CD14-positive monocyte (primary cell): ENCODE data around the gene STAT5A. TPM values are rescaled to one million over a fixed set of nuclear protein-coding genes. Genes with fewer than 3 reads are reported as not detected.

Experiments used
- DNase-seq, 3 donors: peaks; one replicate each; pipeline ENCODE4 v3.0.0-alpha.2; 2011 to 2022
- H2AFZ ChIP-seq: 2 replicates; pipeline ENCODE4 v1.6.0; 2012; ENCODE audit warnings: mild to moderate bottlenecking, low read depth, low read length, inconsistent platforms; ENCODE audit not compliant: insufficient read depth, poor library complexity, severe bottlenecking
- H3K27ac ChIP-seq, 2 donors: 1 replicate in 1 of 2; 2 replicates in 1 of 2; pipeline ENCODE4 v1.5.1; 2012 to 2013; ENCODE audit warnings: low read length in 2 of 2, control low read depth in 1 of 2, inconsistent platforms in 1 of 2, low read depth in 1 of 2, mild to moderate bottlenecking in 1 of 2
- H3K27me3 ChIP-seq, 2 donors: one replicate each; pipeline versions ENCODE4 v1.6.0 to v1.6.1; 2011 to 2013; ENCODE audit warnings: low read length in 2 of 2; ENCODE audit not compliant: control insufficient read depth in 2 of 2, insufficient read depth in 2 of 2
- H3K36me3 ChIP-seq, 2 donors: replicated peaks in 1 of 2; 1 replicate in 1 of 2; 2 replicates in 1 of 2; pipeline versions ENCODE4 v1.5.1 to v1.6.1; 2012 to 2013; ENCODE audit warnings: low read length in 2 of 2, control low read depth in 1 of 2, inconsistent platforms in 1 of 2, mild to moderate bottlenecking in 1 of 2; ENCODE audit not compliant: insufficient read depth in 2 of 2, control insufficient read depth in 1 of 2
- H3K4me1 ChIP-seq, 2 donors: 1 replicate in 1 of 2; 2 replicates in 1 of 2; pipeline versions ENCODE4 v1.5.1 to v1.6.1; 2012 to 2013; ENCODE audit warnings: low read length in 2 of 2, control low read depth in 1 of 2, inconsistent platforms in 1 of 2, mild to moderate bottlenecking in 1 of 2, moderate library complexity in 1 of 2; ENCODE audit not compliant: insufficient read depth in 2 of 2, control insufficient read depth in 1 of 2
- H3K4me2 ChIP-seq: replicated peaks from 2 replicates; pipeline ENCODE3; 2012; ENCODE audit warnings: low read length, moderate library complexity, mild to moderate bottlenecking; ENCODE audit not compliant: poor library complexity, severe bottlenecking; ENCODE audit errors: extremely low read depth
- H3K4me3 ChIP-seq, 3 experiments: fragments of 200-600 bp in 1 of 3; sonication (generic) in 1 of 3; replicated peaks in 1 of 3; 1 replicate in 2 of 3; 2 replicates in 1 of 3; pipeline ENCODE4 v1.5.1; 2011 to 2013; ENCODE audit warnings: low read length in 3 of 3, mild to moderate bottlenecking in 3 of 3, control low read depth in 2 of 3, low read depth in 2 of 3, inconsistent platforms in 1 of 3, moderate library complexity in 1 of 3
- H3K79me2 ChIP-seq: 2 replicates; pipeline ENCODE4 v1.6.0; 2012; ENCODE audit warnings: mild to moderate bottlenecking, control low read depth, inconsistent platforms, low read length, moderate library complexity; ENCODE audit not compliant: insufficient read depth
- H3K9ac ChIP-seq: 2 replicates; pipeline ENCODE4 v1.6.0; 2017; ENCODE audit warnings: low read length, mild to moderate bottlenecking; ENCODE audit not compliant: insufficient read depth, poor library complexity, severe bottlenecking
- H3K9me3 ChIP-seq, 2 donors: replicated peaks in 1 of 2; 1 replicate in 1 of 2; 2 replicates in 1 of 2; pipeline versions ENCODE4 v1.5.1 to v1.6.1; 2012 to 2013; ENCODE audit warnings: low read length in 2 of 2, control low read depth in 1 of 2; ENCODE audit not compliant: control insufficient read depth in 1 of 2, insufficient read depth in 1 of 2
- H4K20me1 ChIP-seq: 2 replicates; pipeline ENCODE4 v1.6.0; 2012; ENCODE audit warnings: mild to moderate bottlenecking, low read length, control low read depth, moderate library complexity; ENCODE audit not compliant: insufficient read depth
- H3K27ac Mint-ChIP-seq, 7 donors: one replicate each; pipeline ENCODE4 v1.8.0; 2020; ENCODE audit warnings: mild to moderate bottlenecking in 7 of 7, mixed read lengths in 7 of 7, moderate library complexity in 6 of 7, inconsistent platforms in 2 of 7
- H3K27me3 Mint-ChIP-seq, 3 donors: one replicate each; pipeline ENCODE4 v1.8.0; 2021 to 2022; ENCODE audit warnings: low read depth in 3 of 3, mild to moderate bottlenecking in 3 of 3, mixed read lengths in 3 of 3, moderate library complexity in 3 of 3, inconsistent platforms in 1 of 3
- H3K36me3 Mint-ChIP-seq, 2 donors: one replicate each; pipeline ENCODE4 v1.8.0; 2020; ENCODE audit warnings: mixed read lengths in 2 of 2, inconsistent platforms in 1 of 2, mild to moderate bottlenecking in 1 of 2
- H3K4me1 Mint-ChIP-seq: one replicate; pipeline ENCODE4 v1.8.0; 2020; ENCODE audit warnings: mild to moderate bottlenecking, mixed read lengths
- H3K4me3 Mint-ChIP-seq, 2 donors: one replicate each; pipeline ENCODE4 v1.8.0; 2020; ENCODE audit warnings: mild to moderate bottlenecking in 2 of 2, mixed read lengths in 2 of 2, moderate library complexity in 1 of 2
- H3K9me3 Mint-ChIP-seq, 7 donors: one replicate each; pipeline ENCODE4 v1.8.0; 2020 to 2022; ENCODE audit warnings: mixed read lengths in 7 of 7, mild to moderate bottlenecking in 6 of 7, moderate library complexity in 6 of 7, inconsistent platforms in 2 of 7
- CTCF ChIP-seq: fragments of 200-600 bp; IDR thresholded peaks from one replicate; pipeline ENCODE4 v1.8.0; 2022; ENCODE audit warnings: antibody characterized with exemption, mild to moderate bottlenecking
- WGBS: methylation state at CpG from one replicate; pipeline ENCODE4 v1.1.5; 2013; ENCODE audit warnings: missing lambda C conversion rate; ENCODE audit not compliant: insufficient coverage; 5-methylcytosine and 5-hydroxymethylcytosine counted together
- intact Hi-C, 2 donors: fragments of 100-400 bp; cut with micrococcal nuclease; formaldehyde crosslinking; loops; one replicate each; pipeline versions ENCODE4 v1.15.0 to v1.15.1; 2023
- polyA plus RNA-seq, 3 donors: library from polyadenylated mRNA; depleted of rRNA in 1 of 3; unstranded in 2 of 3; stranded (reverse) in 1 of 3; fragments of 300-500 nt in 2 of 3; fragments of >200 nt in 1 of 3; fragmentation: Illumina TruSeq in 2 of 3; gene quantifications; 1 replicate in 2 of 3; 2 replicates in 1 of 3; pipeline ENCODE4 v1.2.3, GENCODE V29; 2012 to 2021

Gene STAT5A
- polyA plus RNA-seq, 3 donors = 30.5 to 91.1 (median 49.8) TPM

DNA sequence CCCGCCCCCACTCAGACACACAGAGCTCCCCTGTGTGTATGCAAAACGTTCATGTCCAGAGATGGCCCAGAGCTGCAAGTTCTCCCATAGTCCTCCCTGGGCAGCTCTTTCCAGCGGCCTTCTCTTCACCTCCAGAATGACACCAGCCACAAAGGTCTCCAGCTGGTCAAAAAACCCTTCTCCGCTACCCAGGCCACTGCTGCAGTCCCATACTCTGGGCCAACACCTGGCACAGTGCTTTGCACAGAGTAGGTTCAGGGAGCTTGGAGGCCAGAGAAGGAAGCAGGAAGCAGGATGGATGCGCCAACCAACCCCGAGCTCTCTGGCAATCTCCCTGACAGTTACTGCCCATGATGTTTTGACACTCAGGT, 11.0 kb upstream of the STAT5A start:
- peaks cover 39 to 42% of the 10 kb centered on the region in 2 donors for H3K4me1 ChIP-seq
- no peaks in the 10 kb centered on the region for H3K9me3 ChIP-seq
- H2AFZ ChIP-seq = peak overlapping the region; percentile 96
- no peak for DNase-seq
- H3K4me2 ChIP-seq = peak overlapping the region; percentile 87
- Mint-ChIP-seq H3K27me3 (peaks cover 0 to 3% (median 1%) of the 10 kb centered on the region in 3 donors), H3K36me3 (peaks cover 0 to 4% of the 10 kb centered on the region in 2 donors), H3K4me1 (peaks cover 45% of the 10 kb centered on the region), H3K9me3 (no peaks in the 10 kb centered on the region), H3K27ac (peak overlapping the region in 6 of 7 donors; percentile 54 to 91 (median 84)), H3K4me3 (peak overlapping the region; percentile 85 to 89)
- intact Hi-C loops = no loop called here
- H3K36me3 ChIP-seq = no peaks in the 10 kb centered on the region
- 21% methylated on average over 4 of the region's 6 CpGs for WGBS
- H4K20me1 ChIP-seq = peaks cover 11% of the 10 kb centered on the region
- peak overlapping the region; percentile 97 for H3K9ac ChIP-seq
- H3K27ac ChIP-seq = no peak overlapping the region
- no peaks in the 10 kb centered on the region for H3K27me3 ChIP-seq
- H3K79me2 ChIP-seq = peaks cover 36% of the 10 kb centered on the region
- TF ChIP-seq CTCF = no peak
- H3K4me3 ChIP-seq = peak overlapping the region in 2 of 3 experiments; percentile 62 to 94

- no peak overlapping the region for H3K4me2 ChIP-seq
- H4K20me1 ChIP-seq = peaks cover 4% of the 10 kb centered on the region
- peaks cover 10% of the 10 kb centered on the region for H3K79me2 ChIP-seq
- H3K9me3 ChIP-seq = no peaks in the 10 kb centered on the region
- no CpG with 5 or more reads among the region's 4 CpGs for WGBS
- DNase-seq = no peak
- H3K4me3 ChIP-seq = no peak overlapping the region
- Mint-ChIP-seq H3K9me3 (no peaks in the 10 kb centered on the region), H3K27ac (peak overlapping the region in 2 of 7 donors; percentile 26 to 29), H3K4me1 (peaks cover 18% of the 10 kb centered on the region), H3K4me3 (no peak overlapping the region), H3K27me3 (peaks cover 1 to 3% (median 1%) of the 10 kb centered on the region in 3 donors), H3K36me3 (peaks cover 0 to 4% of the 10 kb centered on the region in 2 donors)
- H2AFZ ChIP-seq = no peak overlapping the region
- no peak overlapping the region for H3K27ac ChIP-seq
- no peaks in the 10 kb centered on the region for H3K27me3 ChIP-seq
- TF ChIP-seq CTCF = no peak
- peaks cover 12 to 15% of the 10 kb centered on the region in 2 donors for H3K4me1 ChIP-seq
- intact Hi-C loops = no loop called here
- H3K9ac ChIP-seq = no peak overlapping the region
- no peaks in the 10 kb centered on the region for H3K36me3 ChIP-seq
These were observed 8.3 kb upstream of the STAT5A start for GRCh38 chr17:42279776-42280630.
